GM23338 (cell line): ENCODE results near the gene BTLA. TPM values are rescaled to one million over a fixed set of nuclear protein-coding genes. Genes with fewer than 3 reads are reported as not detected.

Experiments
- ATAC-seq: fragments of 200-7000 bp; cut with Tn5 transposase; 3 replicates; pipeline ENCODE4 v1.9.1; 2020
- DNase-seq: peaks from one replicate; pipeline ENCODE4 v3.0.0-alpha.2; 2015; ENCODE audit warnings: low spot score
- H2AFZ ChIP-seq: fragments of 200-600 bp; sonication (generic); 2 replicates; pipeline ENCODE4 v1.8.0; 2016; ENCODE audit warnings: antibody characterized with exemption, mild to moderate bottlenecking, moderate library complexity
- H3F3A ChIP-seq: fragments of 200-600 bp; sonication (generic); replicated peaks from 2 replicates; pipeline ENCODE4 v1.8.0; 2017; ENCODE audit warnings: antibody characterized with exemption, mixed run types, low read depth
- H3K27ac ChIP-seq: fragments of 200-600 bp; sonication (generic); 2 replicates; pipeline ENCODE4 v1.6.1; 2016; ENCODE audit warnings: low read depth
- H3K27me3 ChIP-seq: fragments of 200-600 bp; sonication (generic); 2 replicates; pipeline ENCODE4 v1.8.0; 2016; ENCODE audit warnings: mild to moderate bottlenecking, mixed run types, moderate library complexity; ENCODE audit not compliant: insufficient read depth
- H3K36me3 ChIP-seq: fragments of 200-600 bp; sonication (generic); 2 replicates; pipeline ENCODE4 v1.8.0; 2016; ENCODE audit warnings: mild to moderate bottlenecking; ENCODE audit not compliant: insufficient read depth
- H3K4me1 ChIP-seq: fragments of 200-600 bp; sonication (generic); 2 replicates; pipeline ENCODE4 v1.8.0; 2016; ENCODE audit warnings: mild to moderate bottlenecking, moderate library complexity; ENCODE audit not compliant: insufficient read depth
- H3K4me2 ChIP-seq: fragments of 200-600 bp; sonication (generic); 2 replicates; pipeline ENCODE4 v1.7.1; 2017; ENCODE audit warnings: mixed run types
- H3K4me3 ChIP-seq: fragments of 200-600 bp; sonication (generic); 2 replicates; pipeline ENCODE4 v1.6.1; 2016; ENCODE audit warnings: mixed run types
- H3K79me2 ChIP-seq: fragments of 200-600 bp; sonication (generic); replicated peaks from 2 replicates; pipeline ENCODE4 v1.8.0; 2017; ENCODE audit warnings: mild to moderate bottlenecking; ENCODE audit not compliant: insufficient read depth
- H3K9me2 ChIP-seq: fragments of 200-600 bp; sonication (generic); 2 replicates; pipeline ENCODE4 v1.8.0; 2017; ENCODE audit not compliant: insufficient read depth
- H4K20me1 ChIP-seq: fragments of 200-600 bp; sonication (generic); replicated peaks from 2 replicates; pipeline ENCODE4 v1.8.0; 2017; ENCODE audit warnings: mild to moderate bottlenecking; ENCODE audit not compliant: insufficient read depth
- H3K27ac Mint-ChIP-seq: 2 replicates; pipeline ENCODE4 v1.8.0; 2020; ENCODE audit warnings: inconsistent platforms, mild to moderate bottlenecking, moderate library complexity, mixed read lengths
- H3K27me3 Mint-ChIP-seq: 3 replicates; pipeline ENCODE4 v1.8.0; 2022; ENCODE audit warnings: low read depth, mild to moderate bottlenecking, moderate library complexity, mixed read lengths, inconsistent platforms; ENCODE audit not compliant: insufficient read depth, poor library complexity
- H3K36me3 Mint-ChIP-seq: 3 replicates; pipeline ENCODE4 v1.8.0; 2021; ENCODE audit warnings: low read depth, mild to moderate bottlenecking, inconsistent platforms, moderate library complexity, mixed read lengths
- H3K4me1 Mint-ChIP-seq: 3 replicates; pipeline ENCODE4 v1.8.0; 2020; ENCODE audit warnings: mild to moderate bottlenecking, inconsistent platforms, mixed read lengths
- H3K4me3 Mint-ChIP-seq: 3 replicates; pipeline ENCODE4 v1.8.0; 2021; ENCODE audit warnings: moderate library complexity, mild to moderate bottlenecking, inconsistent platforms, mixed read lengths
- H3K9me3 Mint-ChIP-seq: 3 replicates; pipeline ENCODE4 v1.8.0; 2020; ENCODE audit warnings: moderate library complexity, mild to moderate bottlenecking, inconsistent platforms, mixed read lengths
- CREB1 ChIP-seq: fragments of 250-450 bp; sonication (Bioruptor Pico); IDR thresholded peaks from 2 replicates; pipeline ENCODE4 v1.5.0; 2020; ENCODE audit warnings: low read depth, mild to moderate bottlenecking, moderate library complexity
- EZH2 ChIP-seq: fragments of 200-600 bp; sonication (generic); IDR thresholded peaks from one replicate; pipeline ENCODE4 v1.8.0; 2017; ENCODE audit warnings: antibody characterized with exemption, mild to moderate bottlenecking, low read depth; ENCODE audit not compliant: unreplicated experiment
- EZH2phosphoT487 ChIP-seq: fragments of 200-600 bp; sonication (generic); IDR thresholded peaks from one replicate; pipeline ENCODE4 v1.8.1; 2018; ENCODE audit warnings: antibody characterized with exemption; ENCODE audit not compliant: unreplicated experiment
- JUNB ChIP-seq: IDR thresholded peaks from one replicate; pipeline ENCODE4 v1.6.1; 2016; ENCODE audit warnings: antibody characterized with exemption; ENCODE audit not compliant: unreplicated experiment
- NANOG ChIP-seq: IDR thresholded peaks from 2 replicates; pipeline ENCODE4 v1.6.1; 2016; ENCODE audit warnings: antibody characterized with exemption, borderline replicate concordance
- POLR2AphosphoS5 ChIP-seq: IDR thresholded peaks from 2 replicates; pipeline ENCODE4 v1.6.1; 2016; ENCODE audit warnings: antibody characterized with exemption, low read depth
- STAT1 ChIP-seq: IDR thresholded peaks from one replicate; pipeline ENCODE4 v1.6.1; 2016; ENCODE audit warnings: antibody characterized with exemption; ENCODE audit not compliant: unreplicated experiment
- ZNF114 ChIP-seq: fragments of 250-450 bp; sonication (Bioruptor Pico); IDR thresholded peaks from 2 replicates; pipeline ENCODE4 v1.5.0; 2020; ENCODE audit warnings: mild to moderate bottlenecking, moderate library complexity
- ZNF331 ChIP-seq: fragments of 250-450 bp; sonication (Bioruptor Pico); IDR thresholded peaks from 2 replicates; pipeline ENCODE4 v1.5.0; 2020; ENCODE audit warnings: low read depth, mild to moderate bottlenecking, moderate library complexity
- ZNF462 ChIP-seq: fragments of 250-450 bp; sonication (Bioruptor Pico); IDR thresholded peaks from 2 replicates; pipeline ENCODE4 v1.5.0; 2020; ENCODE audit warnings: mild to moderate bottlenecking, moderate library complexity
- polyA plus RNA-seq: library from polyadenylated mRNA; unstranded; fragments of >200 nt; fragmentation: Nextera tagmentation; extraction: Ambion mirVana; gene quantifications from 2 replicates; pipeline ENCODE4 v1.2.1, GENCODE V29; 2016
- total RNA-seq: library from RNA; depleted of rRNA; stranded (reverse); fragments of >200 nt; shearing (Covaris generic); gene quantifications from 2 replicates; pipeline ENCODE4 v1.2.3, GENCODE V29; 2014
- TF ChIP-seq, protein P1 (sequence below): IDR thresholded peaks from 2 replicates; pipeline ENCODE4 v1.6.1; 2016; ENCODE audit warnings: antibody characterized with exemption
- TF ChIP-seq, protein P2 (sequence below), 2 experiments: fragments of 200-600 bp in 1 of 2; sonication (generic) in 1 of 2; conservative IDR thresholded peaks; 2 replicates each; pipeline versions ENCODE4 v1.5.1 to v1.6.1; 2016 to 2017; ENCODE audit warnings: antibody characterized with exemption in 2 of 2, low read depth in 2 of 2, mild to moderate bottlenecking in 2 of 2, moderate library complexity in 1 of 2
- TF ChIP-seq, protein P3 (sequence below): IDR thresholded peaks from one replicate; pipeline ENCODE4 v1.6.1; 2018; ENCODE audit warnings: antibody characterized with exemption; ENCODE audit not compliant: unreplicated experiment

BTLA gene
- total and polyA plus RNA-seq, 2 experiments from 2014 or later: 0.44 TPM; not detected in 1

DNA sequence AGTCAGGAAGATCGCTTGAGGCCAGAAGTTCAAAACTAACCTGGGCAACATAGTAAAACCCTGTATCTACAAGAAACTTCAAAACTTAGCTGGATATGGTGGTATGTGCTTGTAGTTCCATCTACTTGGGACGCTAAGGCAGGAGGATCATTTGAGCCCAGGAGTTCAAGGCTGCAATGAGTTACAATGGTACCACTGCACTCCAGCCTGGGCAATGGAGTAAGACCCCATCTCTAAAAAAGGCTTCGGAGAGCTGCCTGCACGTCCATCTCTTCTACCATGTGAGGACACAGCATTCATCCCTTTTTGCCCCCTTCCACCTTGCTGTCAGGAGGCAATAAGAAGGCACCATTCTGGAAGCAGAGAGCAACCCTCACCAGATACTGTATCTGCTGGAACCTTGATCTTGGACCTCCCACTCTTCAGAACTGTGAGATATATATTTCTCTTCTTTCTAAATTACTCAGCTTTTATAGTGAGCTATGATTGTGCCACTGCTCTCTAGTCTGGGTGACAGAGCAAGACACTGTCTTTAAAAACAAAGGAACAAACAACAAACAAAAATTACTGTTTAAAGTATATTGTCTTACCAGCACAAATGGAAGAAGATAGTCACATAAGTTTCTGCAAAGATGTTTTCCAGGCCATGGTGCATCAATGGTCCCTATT is 4.2 kb upstream of the BTLA start:
- Histone ChIP-seq H2AFZ (no peak overlapping the region), H3K79me2 (no peaks in the 10 kb centered on the region), H3K4me3 (no peak overlapping the region), H3K27me3 (no peaks in the 10 kb centered on the region), H3K36me3 (no peaks in the 10 kb centered on the region), H3F3A (no peaks in the 10 kb centered on the region), H3K27ac (no peak overlapping the region), H3K4me1 (no peaks in the 10 kb centered on the region), H4K20me1 (no peaks in the 10 kb centered on the region), H3K9me2 (no peaks in the 10 kb centered on the region), H3K4me2 (no peak overlapping the region)
- Mint-ChIP-seq H3K27me3 (no peaks in the 10 kb centered on the region), H3K27ac (no peak overlapping the region), H3K4me1 (no peaks in the 10 kb centered on the region; the same call in 2 of the 3 replicates), H3K4me3 (no peak overlapping the region), H3K9me3 (0 out of 3 replicates have a peak, but pooled peaks cover 5% of the 10 kb centered on the region), H3K36me3 (peaks cover 5% of the 10 kb centered on the region; the same call in 1 of the 3 replicates)
- DNase-seq: no peak
- no peak for TF ChIP-seq NANOG
- no peak for TF ChIP-seq EZH2phosphoT487
- TF ChIP-seq ZNF462 (CRISPR knock-in tag): no peak
- TF ChIP-seq ZNF331 (CRISPR knock-in tag): no peak
- no peak for TF ChIP-seq EZH2
- no peak for TF ChIP-seq STAT1
- no peak for TF ChIP-seq JUNB
- TF ChIP-seq ZNF114 (CRISPR knock-in tag): no peak
- TF ChIP-seq, protein P1, sequence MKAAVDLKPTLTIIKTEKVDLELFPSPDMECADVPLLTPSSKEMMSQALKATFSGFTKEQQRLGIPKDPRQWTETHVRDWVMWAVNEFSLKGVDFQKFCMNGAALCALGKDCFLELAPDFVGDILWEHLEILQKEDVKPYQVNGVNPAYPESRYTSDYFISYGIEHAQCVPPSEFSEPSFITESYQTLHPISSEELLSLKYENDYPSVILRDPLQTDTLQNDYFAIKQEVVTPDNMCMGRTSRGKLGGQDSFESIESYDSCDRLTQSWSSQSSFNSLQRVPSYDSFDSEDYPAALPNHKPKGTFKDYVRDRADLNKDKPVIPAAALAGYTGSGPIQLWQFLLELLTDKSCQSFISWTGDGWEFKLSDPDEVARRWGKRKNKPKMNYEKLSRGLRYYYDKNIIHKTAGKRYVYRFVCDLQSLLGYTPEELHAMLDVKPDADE: no peak
- TF ChIP-seq, protein P2, sequence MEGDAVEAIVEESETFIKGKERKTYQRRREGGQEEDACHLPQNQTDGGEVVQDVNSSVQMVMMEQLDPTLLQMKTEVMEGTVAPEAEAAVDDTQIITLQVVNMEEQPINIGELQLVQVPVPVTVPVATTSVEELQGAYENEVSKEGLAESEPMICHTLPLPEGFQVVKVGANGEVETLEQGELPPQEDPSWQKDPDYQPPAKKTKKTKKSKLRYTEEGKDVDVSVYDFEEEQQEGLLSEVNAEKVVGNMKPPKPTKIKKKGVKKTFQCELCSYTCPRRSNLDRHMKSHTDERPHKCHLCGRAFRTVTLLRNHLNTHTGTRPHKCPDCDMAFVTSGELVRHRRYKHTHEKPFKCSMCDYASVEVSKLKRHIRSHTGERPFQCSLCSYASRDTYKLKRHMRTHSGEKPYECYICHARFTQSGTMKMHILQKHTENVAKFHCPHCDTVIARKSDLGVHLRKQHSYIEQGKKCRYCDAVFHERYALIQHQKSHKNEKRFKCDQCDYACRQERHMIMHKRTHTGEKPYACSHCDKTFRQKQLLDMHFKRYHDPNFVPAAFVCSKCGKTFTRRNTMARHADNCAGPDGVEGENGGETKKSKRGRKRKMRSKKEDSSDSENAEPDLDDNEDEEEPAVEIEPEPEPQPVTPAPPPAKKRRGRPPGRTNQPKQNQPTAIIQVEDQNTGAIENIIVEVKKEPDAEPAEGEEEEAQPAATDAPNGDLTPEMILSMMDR (conservative IDR thresholded peaks at IDR 0.05; ENCODE audit: low read depth in 2 of 2): no peak
- no peak for TF ChIP-seq CREB1 (CRISPR knock-in tag)
- TF ChIP-seq, protein P3, sequence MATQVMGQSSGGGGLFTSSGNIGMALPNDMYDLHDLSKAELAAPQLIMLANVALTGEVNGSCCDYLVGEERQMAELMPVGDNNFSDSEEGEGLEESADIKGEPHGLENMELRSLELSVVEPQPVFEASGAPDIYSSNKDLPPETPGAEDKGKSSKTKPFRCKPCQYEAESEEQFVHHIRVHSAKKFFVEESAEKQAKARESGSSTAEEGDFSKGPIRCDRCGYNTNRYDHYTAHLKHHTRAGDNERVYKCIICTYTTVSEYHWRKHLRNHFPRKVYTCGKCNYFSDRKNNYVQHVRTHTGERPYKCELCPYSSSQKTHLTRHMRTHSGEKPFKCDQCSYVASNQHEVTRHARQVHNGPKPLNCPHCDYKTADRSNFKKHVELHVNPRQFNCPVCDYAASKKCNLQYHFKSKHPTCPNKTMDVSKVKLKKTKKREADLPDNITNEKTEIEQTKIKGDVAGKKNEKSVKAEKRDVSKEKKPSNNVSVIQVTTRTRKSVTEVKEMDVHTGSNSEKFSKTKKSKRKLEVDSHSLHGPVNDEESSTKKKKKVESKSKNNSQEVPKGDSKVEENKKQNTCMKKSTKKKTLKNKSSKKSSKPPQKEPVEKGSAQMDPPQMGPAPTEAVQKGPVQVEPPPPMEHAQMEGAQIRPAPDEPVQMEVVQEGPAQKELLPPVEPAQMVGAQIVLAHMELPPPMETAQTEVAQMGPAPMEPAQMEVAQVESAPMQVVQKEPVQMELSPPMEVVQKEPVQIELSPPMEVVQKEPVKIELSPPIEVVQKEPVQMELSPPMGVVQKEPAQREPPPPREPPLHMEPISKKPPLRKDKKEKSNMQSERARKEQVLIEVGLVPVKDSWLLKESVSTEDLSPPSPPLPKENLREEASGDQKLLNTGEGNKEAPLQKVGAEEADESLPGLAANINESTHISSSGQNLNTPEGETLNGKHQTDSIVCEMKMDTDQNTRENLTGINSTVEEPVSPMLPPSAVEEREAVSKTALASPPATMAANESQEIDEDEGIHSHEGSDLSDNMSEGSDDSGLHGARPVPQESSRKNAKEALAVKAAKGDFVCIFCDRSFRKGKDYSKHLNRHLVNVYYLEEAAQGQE: no peak
- no peak for TF ChIP-seq POLR2AphosphoS5
- ATAC-seq: no peak
